Sigmoid colon (tissue), 4 donors: ENCODE measurements around the gene ASB18.
"Not testable (repeated sequence)": the region's sequence is repeated elsewhere in the genome, so short reads cannot be mapped to it uniquely, and the experiment has no call there.

ENCODE experiments used
- EP300 ChIP-seq, 4 donors: sonication (generic); formaldehyde crosslinking; IDR thresholded peaks; one replicate each; pipeline ENCODE4 v1.6.1; 2017; ENCODE audit warnings: antibody characterized with exemption in 4 of 4
- POLR2A ChIP-seq, 2 donors: fragments of 450-650 bp; IDR thresholded peaks; one replicate each; pipeline ENCODE4 v1.6.1; 2016; ENCODE audit warnings: antibody characterized with exemption in 2 of 2, mild to moderate bottlenecking in 2 of 2, moderate library complexity in 2 of 2
- POLR2AphosphoS5 ChIP-seq, 4 donors: sonication (generic); formaldehyde crosslinking; IDR thresholded peaks; one replicate each; pipeline ENCODE4 v1.6.1; 2017; ENCODE audit warnings: antibody characterized with exemption in 4 of 4
- TF ChIP-seq, protein P1 (sequence below), 4 experiments: fragments of 450-650 bp in 3 of 4; fragments of 200-600 bp in 1 of 4; IDR thresholded peaks; one replicate each; pipeline ENCODE4 v1.5.1; 2016 to 2019; ENCODE audit warnings: antibody characterized with exemption in 4 of 4, mild to moderate bottlenecking in 3 of 4, moderate library complexity in 2 of 4

DNA sequence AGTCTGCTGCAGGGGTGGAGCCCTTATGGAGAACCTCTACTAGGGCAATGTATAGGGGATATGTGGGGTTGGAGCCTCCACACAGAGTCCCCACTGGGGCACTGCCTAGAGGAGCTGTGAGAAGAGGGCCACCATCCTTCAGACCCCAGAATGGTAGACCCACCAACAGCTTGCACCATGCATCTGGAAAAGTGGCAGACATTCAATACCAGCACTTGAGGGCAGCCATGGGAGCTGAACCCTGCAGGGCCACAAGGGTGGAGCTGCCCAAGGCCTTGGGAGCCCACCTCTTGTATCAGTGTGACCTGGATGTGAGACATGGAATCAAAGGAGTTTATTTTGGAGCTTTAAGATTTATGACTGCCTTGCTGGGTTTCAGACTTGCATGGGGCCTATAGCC is 5.7 kb upstream of the ASB18 start:
- not testable (repeated sequence) for TF ChIP-seq POLR2A, POLR2AphosphoS5, EP300 (IDR thresholded peaks at IDR 0.05)
- TF ChIP-seq, protein P1, sequence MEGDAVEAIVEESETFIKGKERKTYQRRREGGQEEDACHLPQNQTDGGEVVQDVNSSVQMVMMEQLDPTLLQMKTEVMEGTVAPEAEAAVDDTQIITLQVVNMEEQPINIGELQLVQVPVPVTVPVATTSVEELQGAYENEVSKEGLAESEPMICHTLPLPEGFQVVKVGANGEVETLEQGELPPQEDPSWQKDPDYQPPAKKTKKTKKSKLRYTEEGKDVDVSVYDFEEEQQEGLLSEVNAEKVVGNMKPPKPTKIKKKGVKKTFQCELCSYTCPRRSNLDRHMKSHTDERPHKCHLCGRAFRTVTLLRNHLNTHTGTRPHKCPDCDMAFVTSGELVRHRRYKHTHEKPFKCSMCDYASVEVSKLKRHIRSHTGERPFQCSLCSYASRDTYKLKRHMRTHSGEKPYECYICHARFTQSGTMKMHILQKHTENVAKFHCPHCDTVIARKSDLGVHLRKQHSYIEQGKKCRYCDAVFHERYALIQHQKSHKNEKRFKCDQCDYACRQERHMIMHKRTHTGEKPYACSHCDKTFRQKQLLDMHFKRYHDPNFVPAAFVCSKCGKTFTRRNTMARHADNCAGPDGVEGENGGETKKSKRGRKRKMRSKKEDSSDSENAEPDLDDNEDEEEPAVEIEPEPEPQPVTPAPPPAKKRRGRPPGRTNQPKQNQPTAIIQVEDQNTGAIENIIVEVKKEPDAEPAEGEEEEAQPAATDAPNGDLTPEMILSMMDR (IDR thresholded peaks at IDR 0.05) = not testable (repeated sequence)
